Chondrocyte (in vitro differentiated cells): ENCODE results near the gene SGPP1. TPM values are rescaled to one million over a fixed set of nuclear protein-coding genes. Genes with fewer than 3 reads are reported as not detected.
A peak's percentile ranks its signal among the peaks of the same experiment; 100 is the strongest.

Source experiments
- DNase-seq: peaks from one replicate; pipeline ENCODE4 v3.0.0; 2021; ENCODE audit warnings: mixed read lengths, low spot score
- H3K27ac Mint-ChIP-seq: one replicate; pipeline ENCODE4 v1.8.0; 2021; ENCODE audit warnings: mild to moderate bottlenecking, moderate library complexity, mixed read lengths; ENCODE audit not compliant: unreplicated experiment
- H3K27me3 Mint-ChIP-seq: 2 replicates; pipeline ENCODE4 v1.8.0; 2021; ENCODE audit warnings: low read depth, mixed read lengths
- H3K36me3 Mint-ChIP-seq: 2 replicates; pipeline ENCODE4 v1.8.0; 2021; ENCODE audit warnings: low read depth, mixed read lengths
- H3K4me1 Mint-ChIP-seq: 2 replicates; pipeline ENCODE4 v1.8.0; 2021; ENCODE audit warnings: low read depth, mild to moderate bottlenecking, mixed read lengths
- H3K4me3 Mint-ChIP-seq: one replicate; pipeline ENCODE4 v1.8.0; 2021; ENCODE audit warnings: mild to moderate bottlenecking, moderate library complexity, mixed read lengths; ENCODE audit not compliant: unreplicated experiment
- H3K9me3 Mint-ChIP-seq: 2 replicates; pipeline ENCODE4 v1.8.0; 2021; ENCODE audit warnings: low read depth, mixed read lengths
- total RNA-seq: library from RNA; stranded (reverse); gene quantifications from 3 replicates; pipeline ENCODE4 v1.2.1, GENCODE V29; 2021
- TF ChIP-seq, protein P1 (sequence below): fragments of 200-600 bp; sonication (generic); IDR thresholded peaks from 2 replicates; pipeline ENCODE4 v1.5.0; 2021; ENCODE audit warnings: antibody characterized with exemption, mild to moderate bottlenecking, moderate library complexity

Gene SGPP1
- total RNA-seq, 1 donor from 2014 or later, result 23.3 TPM

DNA sequence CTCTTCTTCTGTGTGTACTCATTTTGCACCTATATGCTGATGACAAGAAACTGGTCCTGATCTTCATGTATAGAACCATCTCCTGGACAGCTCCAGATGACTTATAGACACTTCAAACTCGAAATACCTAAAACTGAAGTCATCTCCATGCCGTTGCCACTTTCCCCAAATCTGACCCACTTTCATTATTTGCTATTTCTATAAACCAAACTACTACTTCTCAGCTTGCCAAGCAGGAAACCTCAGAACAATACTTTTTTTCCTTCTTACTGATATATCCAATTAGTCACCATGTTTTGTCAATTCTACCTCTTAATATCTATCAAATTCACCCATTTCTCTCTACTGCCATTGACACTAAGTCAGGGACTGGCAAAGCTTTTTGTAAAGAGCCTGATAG, 14.8 kb downstream of the SGPP1 start:
- H3K27ac Mint-ChIP-seq, result no peak overlapping the region
- H3K27me3 Mint-ChIP-seq, result no peaks in the 10 kb centered on the region
- TF ChIP-seq, protein P1, sequence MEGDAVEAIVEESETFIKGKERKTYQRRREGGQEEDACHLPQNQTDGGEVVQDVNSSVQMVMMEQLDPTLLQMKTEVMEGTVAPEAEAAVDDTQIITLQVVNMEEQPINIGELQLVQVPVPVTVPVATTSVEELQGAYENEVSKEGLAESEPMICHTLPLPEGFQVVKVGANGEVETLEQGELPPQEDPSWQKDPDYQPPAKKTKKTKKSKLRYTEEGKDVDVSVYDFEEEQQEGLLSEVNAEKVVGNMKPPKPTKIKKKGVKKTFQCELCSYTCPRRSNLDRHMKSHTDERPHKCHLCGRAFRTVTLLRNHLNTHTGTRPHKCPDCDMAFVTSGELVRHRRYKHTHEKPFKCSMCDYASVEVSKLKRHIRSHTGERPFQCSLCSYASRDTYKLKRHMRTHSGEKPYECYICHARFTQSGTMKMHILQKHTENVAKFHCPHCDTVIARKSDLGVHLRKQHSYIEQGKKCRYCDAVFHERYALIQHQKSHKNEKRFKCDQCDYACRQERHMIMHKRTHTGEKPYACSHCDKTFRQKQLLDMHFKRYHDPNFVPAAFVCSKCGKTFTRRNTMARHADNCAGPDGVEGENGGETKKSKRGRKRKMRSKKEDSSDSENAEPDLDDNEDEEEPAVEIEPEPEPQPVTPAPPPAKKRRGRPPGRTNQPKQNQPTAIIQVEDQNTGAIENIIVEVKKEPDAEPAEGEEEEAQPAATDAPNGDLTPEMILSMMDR, result no peak
- H3K4me1 Mint-ChIP-seq, result peaks cover 26% of the 10 kb centered on the region
- H3K36me3 Mint-ChIP-seq, result peaks cover 19% of the 10 kb centered on the region
- H3K9me3 Mint-ChIP-seq, result peaks cover 8% of the 10 kb centered on the region
- no peak overlapping the region for H3K4me3 Mint-ChIP-seq
- DNase-seq, result no peak

DNA sequence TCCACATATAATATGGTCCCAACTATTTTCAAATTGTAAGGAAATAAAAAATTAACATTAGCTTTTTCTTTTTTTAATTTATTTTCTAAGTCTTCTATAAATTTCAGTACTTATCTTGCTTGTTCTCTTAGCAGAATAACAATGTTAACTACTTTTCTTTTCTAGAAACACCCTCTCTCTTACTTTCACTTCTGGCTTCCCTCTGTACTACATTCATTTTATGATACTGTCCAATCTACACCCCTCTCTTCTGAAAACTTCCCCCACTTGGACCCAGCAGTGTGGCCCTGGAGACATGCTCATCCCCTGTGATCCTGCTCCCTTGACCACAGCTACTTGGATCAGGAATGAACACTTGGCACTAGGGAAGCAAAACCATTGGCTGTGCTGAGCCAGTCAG, 15.7 kb downstream of the SGPP1 start:
- H3K27me3 Mint-ChIP-seq, result no peaks in the 10 kb centered on the region
- H3K4me3 Mint-ChIP-seq, result no peak overlapping the region
- peaks cover 3% of the 10 kb centered on the region for H3K9me3 Mint-ChIP-seq
- peaks cover 14% of the 10 kb centered on the region for H3K36me3 Mint-ChIP-seq
- no peak overlapping the region for H3K27ac Mint-ChIP-seq
- H3K4me1 Mint-ChIP-seq, result peaks cover 26% of the 10 kb centered on the region
- TF ChIP-seq, protein P1, result no peak
- no peak for DNase-seq

DNA sequence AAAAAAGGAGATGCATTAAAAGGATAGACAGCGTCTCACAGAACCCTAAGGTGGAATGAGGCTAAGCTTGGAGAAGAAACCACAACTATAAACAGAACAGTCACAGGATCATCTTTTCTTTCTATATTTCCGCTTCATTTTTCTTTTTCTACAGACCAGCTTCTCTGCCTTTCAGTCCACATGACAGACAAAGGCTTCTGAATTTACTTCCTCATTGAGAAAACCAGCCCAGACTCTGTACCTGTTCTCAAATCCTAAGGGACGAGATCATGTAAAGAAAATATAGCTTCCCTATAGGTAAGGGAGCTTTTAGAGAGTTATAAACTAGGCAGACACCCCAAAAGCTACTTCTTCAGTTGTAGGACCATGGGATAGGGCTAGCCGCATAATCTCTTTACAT, 17.4 kb downstream of the SGPP1 start:
- H3K9me3 Mint-ChIP-seq, result no peaks in the 10 kb centered on the region
- TF ChIP-seq, protein P1, result no peak
- no peak for DNase-seq
- H3K27me3 Mint-ChIP-seq, result no peaks in the 10 kb centered on the region
- H3K4me1 Mint-ChIP-seq, result peaks cover 26% of the 10 kb centered on the region
- H3K36me3 Mint-ChIP-seq, result peaks cover 9% of the 10 kb centered on the region
- no peak overlapping the region for H3K27ac Mint-ChIP-seq
- H3K4me3 Mint-ChIP-seq, result no peak overlapping the region

DNA sequence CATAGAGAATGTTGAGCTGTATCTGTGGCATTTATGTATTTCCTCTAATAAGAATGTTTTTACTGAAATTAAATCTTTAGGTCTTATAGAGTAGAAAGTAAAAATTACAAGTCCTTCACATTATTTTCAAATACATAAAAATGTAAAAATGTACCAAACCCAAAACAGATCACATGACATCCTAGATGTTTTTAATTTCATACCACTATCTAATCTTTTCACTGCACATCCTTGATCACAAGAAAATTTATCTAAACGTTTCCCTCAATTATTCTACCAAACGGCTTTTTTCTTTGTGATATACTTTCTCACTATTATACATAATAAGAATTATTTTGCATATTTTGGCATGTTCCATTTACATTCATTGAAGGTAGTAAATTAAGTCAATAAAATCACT, 18.3 kb downstream of the SGPP1 start:
- Mint-ChIP-seq H3K4me1 (peaks cover 26% of the 10 kb centered on the region), H3K9me3 (no peaks in the 10 kb centered on the region), H3K27ac (peak overlapping the region; percentile 41), H3K27me3 (no peaks in the 10 kb centered on the region), H3K4me3 (no peak overlapping the region), H3K36me3 (peaks cover 9% of the 10 kb centered on the region)
- TF ChIP-seq, protein P1, result no peak
- no peak for DNase-seq

DNA sequence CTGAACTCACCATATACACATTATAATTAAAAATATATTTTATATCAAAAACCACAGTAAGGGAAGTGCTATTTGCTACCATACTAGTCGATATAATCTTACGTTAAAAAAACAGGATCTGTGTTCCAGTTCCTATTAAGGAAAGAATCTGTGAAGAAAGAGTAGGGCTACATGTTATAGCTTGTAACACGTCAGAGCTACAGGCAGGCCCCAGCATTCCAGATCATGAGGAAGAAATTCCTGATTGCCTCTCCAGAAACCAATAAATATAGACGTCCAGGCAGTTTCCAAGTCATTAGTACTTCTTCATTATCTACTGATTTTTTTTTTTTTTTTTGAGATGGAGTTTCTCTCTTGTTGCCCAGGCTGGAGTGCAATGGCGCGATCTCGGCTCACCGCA, 20.6 kb downstream of the SGPP1 start:
- Mint-ChIP-seq H3K36me3 (peaks cover under 1% of the 10 kb centered on the region), H3K9me3 (no peaks in the 10 kb centered on the region), H3K4me3 (no peak overlapping the region), H3K4me1 (peaks cover 18% of the 10 kb centered on the region), H3K27ac (no peak overlapping the region), H3K27me3 (no peaks in the 10 kb centered on the region)
- TF ChIP-seq, protein P1, result no peak
- no peak for DNase-seq
